Inflammatory macrophage (primary cell): ENCODE measurements around the gene UTP15.

Source experiments
- DNase-seq, 2 donors: peaks; one replicate each; pipeline ENCODE4 v3.0.0-alpha.2; 2020 to 2022
- total RNA-seq, 18 experiments: gene quantifications; one replicate each; lab custom pipeline; 2026; ENCODE audit warnings: mixed read lengths in 6 of 18, inconsistent platforms in 2 of 18; lab: John Stamatoyannopoulos, UW

Gene UTP15, protein sequence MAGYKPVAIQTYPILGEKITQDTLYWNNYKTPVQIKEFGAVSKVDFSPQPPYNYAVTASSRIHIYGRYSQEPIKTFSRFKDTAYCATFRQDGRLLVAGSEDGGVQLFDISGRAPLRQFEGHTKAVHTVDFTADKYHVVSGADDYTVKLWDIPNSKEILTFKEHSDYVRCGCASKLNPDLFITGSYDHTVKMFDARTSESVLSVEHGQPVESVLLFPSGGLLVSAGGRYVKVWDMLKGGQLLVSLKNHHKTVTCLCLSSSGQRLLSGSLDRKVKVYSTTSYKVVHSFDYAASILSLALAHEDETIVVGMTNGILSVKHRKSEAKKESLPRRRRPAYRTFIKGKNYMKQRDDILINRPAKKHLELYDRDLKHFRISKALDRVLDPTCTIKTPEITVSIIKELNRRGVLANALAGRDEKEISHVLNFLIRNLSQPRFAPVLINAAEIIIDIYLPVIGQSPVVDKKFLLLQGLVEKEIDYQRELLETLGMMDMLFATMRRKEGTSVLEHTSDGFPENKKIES
- total RNA-seq, result 3.6 to 30.5 (median 19.5) reads per million in 18 experiments

DNA sequence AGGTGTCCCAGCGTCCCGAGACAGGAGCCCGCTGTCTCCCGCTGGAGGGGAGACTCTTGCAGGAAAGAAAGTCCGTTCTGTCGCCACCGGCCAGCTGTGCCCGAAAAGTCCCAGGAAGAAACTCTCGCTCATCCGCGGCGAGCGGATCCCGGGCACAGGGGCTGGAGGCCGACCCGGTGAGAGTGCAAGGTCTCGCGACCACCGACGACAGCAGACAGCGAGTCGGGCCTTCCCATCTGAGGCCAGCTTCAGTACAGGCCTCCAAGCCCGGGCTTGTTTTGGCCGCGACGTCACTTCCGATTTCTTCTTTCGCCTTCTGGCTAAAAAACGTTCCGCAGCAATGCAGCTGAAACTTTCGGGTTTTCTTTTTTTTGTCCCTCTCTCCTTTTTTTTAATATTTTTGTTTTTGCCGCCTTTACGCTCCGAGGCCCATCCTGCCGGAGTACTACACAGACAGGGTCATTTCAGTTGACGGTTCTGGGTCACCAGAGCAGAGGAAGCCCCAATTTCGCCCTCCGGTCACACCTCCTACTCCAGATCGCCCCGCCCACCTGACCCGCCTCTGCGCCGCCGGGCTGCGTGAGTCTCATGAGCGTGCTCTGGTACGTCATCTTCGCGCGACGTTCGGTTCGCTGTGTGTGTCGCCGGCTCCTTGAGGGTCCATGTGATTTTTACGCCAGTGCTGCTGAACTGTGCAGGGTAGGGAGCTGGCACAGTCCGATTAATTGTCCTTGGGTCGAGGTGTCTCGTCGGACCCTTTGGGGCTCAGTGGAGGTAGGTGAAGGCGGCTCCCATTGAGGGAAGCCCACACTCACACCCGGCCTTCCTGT lies at the start of gene UTP15, which contains the start of gene ANKRA2:
Gene UTP15, plus strand, starts transcription at position 605 of the 830 bp plus-strand sequence. CDS start 1,602 bp downstream, outside the sequence.
Gene ANKRA2, minus strand, starts transcription at position 501 of the 830 bp plus-strand sequence. CDS start 2,758 bp downstream, outside the sequence.
- DNase-seq, result peak; percentile 99 to 100

DNA sequence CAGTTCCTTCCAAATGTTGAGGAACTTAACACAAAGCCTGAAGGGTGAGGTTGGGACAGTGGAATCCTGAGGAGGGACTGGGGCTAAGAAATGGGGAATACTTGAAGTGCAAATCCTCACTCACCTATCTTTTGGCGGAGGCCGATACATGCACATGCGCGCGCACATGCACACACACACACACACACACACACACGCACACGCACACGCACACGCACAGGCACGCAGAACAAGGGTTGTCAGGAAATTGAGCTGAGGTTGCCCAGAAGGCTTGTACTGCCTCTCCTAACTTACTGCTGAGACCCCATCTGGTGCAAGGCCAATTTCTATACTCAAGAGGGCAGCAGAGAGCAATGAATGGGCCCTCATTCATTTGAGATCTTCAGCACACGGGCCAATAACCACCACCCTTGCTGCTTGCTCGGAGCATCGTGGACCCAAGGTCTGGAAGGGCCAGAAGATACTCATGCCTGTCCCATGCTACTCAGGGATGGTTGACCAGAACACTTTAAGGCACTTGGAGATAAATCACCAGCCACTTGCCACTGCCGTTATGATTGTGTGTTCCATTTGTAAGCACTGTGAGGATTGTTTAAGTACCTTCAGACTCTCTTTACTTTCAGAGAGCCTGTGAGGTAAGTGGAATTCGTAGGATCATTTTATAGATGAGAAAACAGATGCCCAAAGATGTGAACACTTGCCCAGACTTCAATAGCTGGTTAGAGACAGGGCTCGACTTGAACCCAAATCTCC lies 45.8 kb upstream of the UTP15 start:
- peak; percentile 73 to 78 for DNase-seq

DNA sequence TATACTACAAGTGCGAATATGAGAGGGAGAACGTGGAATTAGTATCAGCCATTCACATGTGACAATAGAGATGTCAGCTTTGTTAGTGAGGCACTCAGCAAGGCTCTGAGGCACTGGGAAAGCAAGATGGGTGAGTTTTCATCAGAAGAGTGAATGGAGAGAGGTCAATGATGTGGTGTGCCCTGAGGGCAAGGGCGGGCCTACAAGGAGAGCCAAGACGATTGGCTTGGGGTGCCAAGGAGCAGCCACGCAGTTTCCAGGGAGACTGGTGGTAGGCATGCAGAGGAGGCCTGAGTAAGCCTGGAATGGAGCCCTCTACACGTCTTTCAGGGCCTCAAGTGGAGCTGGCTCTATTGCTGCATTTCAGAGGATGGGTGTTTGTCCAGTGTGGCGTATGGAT lies 42.6 kb upstream of the UTP15 start:
- no peak for DNase-seq

GRCh38 chr5:73523861-73524260 lies 41.7 kb upstream of the UTP15 start:
- DNase-seq, result no peak

DNA sequence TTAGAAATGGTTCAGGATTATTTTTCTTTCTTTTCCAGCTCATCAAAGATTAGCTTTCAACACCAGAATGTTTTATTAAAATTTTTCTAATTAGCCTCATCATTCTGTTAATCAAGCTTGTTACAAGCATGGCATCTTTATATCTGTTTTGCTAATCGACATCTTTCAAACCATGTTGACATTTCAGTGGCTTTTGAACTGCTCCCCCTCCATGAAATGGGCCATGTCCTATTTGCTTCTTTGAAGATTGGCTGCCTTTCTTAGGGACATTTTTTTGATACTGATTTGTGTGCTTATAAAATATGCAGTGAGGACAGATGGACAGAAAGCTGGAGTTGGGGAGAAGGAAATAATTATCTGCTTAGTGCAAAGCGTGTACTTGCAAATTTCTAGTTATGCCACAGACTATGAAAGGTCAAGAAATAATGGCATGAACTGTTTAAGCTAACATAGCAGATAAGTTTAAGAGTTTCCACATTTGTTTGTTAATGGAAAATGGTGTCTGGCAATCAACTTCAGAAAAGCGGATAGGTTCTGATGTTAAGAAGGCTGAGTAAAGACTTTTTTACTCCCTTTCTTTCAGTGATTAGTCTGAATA lies 39.8 kb upstream of the UTP15 start:
- DNase-seq, result no peak

DNA sequence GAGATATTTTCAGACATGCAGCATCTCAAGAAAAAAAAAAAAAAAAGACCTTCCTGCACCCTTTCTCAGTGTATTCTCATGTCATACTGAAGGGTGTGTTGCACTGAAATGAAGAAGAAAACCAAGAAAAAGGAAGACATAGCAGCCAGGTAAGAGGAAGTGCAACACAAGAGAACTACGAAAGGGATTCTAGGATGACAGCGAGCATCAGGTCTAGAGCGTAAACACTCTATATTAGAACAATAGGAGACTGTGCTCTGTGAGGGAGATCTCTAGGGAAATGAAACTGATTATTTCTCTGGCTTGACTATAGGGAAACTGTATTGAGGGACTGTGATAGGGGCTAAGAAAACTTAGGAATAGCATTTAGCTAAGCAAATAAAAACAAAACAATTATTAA lies 37.3 kb upstream of the UTP15 start:
- no peak for DNase-seq

- DNase-seq, result no peak
Measured at GRCh38 chr5:73529081-73529480, 36.5 kb upstream of the UTP15 start.

GRCh38 chr5:73531356-73531755 lies 34.2 kb upstream of the UTP15 start:
- no peak for DNase-seq

GRCh38 chr5:73532195-73532594 lies 33.3 kb upstream of the UTP15 start:
- DNase-seq, result no peak

DNA sequence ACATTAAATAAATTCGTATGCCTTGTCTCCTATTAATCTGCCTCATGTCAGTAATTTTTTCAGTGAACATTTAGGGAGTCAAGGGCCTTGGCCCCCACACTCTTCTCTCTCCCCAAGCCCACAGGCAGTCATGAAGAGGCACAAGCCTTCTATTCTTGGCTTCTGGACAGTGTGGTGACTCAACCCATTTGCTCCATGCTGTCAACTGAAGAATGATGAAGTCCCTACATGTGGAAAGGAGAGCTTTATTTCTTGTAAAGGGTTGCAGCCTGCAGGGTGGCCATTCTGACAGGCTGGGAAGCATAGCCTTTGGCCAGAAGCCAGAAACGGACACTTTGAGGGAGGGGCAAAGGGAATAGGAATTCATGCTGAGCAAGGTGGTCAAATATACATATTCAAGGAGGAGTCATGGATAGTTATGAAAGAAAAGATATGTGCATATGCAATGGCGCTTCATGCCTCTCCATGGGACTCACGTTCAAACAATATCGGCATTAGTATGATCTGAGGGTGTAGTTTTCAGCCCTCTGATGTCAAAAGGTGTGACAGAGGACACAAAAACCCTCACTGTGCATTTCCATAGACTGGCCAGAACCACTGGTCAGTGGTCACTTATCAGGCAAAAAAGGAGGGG lies 31.4 kb upstream of the UTP15 start:
- DNase-seq, result no peak

GRCh38 chr5:73534971-73535370 lies 30.6 kb upstream of the UTP15 start:
- no peak for DNase-seq

DNA sequence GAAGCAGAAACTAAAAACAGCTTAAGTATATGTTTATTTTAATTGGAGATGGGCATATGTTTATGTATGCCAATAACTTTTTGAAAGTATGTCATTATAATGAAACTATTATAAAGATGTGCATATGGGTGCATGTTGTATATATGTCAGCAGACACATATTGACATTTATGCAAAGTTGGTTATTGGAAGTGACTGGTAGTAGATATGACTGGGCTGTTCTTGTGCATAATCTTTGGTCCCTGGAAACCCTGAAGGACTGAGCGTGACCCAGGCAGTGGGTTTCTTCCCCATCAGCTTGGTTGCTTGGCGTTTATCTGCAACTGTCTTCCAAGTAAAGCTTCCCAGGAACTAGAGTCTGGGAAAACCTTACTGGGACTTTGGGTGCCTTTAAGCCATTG lies 25.8 kb upstream of the UTP15 start:
- DNase-seq, result no peak

DNA sequence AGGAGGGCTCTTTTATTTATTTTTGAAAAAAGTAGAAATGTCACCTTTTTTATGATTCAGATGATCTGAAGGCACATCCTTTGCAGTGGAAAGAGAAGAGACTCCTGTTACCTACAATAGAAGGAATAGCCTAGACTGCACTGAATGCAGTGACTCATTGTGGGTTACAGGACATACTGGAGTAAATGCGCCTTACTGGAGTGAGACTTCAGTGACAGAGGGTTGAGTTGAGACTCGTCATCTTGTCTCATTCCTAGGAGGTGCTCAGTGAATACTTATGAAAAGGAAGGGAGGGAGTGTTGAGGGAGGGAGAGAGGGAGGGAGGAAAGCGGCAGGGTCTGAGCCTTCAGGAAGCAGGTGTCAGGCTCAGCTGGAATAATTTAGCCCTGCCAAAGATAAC lies 25.4 kb upstream of the UTP15 start:
- DNase-seq, result no peak

DNA sequence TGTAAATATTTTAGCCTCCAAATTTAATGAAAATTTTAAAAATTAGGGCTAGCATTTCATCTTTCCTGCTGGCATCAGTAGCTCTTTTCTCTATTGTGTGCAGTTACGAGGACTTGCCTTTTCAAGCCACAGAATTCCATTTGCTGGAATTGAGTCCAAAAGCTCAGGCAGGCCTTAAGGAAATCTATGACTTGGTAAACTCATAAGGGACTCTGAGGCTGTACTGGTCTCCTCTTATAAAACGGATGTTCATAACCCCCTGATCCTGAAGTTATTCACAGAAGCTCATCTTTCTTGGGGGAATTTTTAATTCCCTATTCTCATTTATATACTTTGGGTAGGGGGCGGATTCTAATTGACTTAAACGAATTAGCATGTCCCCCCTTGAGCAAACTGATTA lies 23.5 kb upstream of the UTP15 start:
- DNase-seq, result no peak

- no peak for DNase-seq
Measured at GRCh38 chr5:73544429-73545402, 20.8 kb upstream of the UTP15 start.

GRCh38 chr5:73545403-73545779 lies 20.2 kb upstream of the UTP15 start:
- DNase-seq, result no peak

DNA sequence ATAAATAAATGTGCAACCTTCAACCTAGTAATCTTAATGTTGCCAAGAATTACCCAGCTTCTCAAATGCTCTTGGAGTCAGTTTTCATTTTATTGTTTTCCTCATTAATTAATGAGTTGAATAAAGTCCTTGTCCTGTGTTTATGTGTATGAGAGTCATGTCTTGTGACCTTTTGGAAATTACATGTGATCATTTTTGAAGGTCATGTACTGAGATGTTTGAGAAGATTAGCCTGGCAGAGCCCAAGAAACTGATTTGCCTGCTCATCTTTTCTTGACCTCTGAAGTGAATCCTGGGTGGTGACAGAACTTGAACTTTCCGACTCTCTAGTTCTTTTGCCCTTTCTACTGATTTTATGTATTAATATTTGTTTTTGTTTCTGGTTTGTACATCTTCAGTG lies 15.5 kb upstream of the UTP15 start:
- DNase-seq, result no peak

DNA sequence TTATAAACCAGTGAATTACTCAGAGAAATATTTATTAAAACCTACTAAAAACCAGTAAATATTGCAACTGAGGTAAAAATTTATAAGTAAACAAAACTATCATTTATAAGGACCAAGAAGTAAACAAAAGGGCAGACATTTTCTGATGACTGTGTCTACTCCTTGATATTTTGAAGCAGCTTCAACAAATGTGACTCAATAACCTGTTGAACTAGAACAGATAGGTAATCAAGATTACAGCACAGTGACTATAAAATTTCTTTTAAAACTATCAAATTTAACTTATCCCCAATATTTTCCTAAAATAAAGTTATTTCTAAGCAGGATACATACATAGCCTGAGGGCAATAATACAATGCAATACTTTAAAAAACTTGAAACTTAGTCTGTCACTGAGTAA lies 12.9 kb upstream of the UTP15 start:
- DNase-seq, result no peak

DNA sequence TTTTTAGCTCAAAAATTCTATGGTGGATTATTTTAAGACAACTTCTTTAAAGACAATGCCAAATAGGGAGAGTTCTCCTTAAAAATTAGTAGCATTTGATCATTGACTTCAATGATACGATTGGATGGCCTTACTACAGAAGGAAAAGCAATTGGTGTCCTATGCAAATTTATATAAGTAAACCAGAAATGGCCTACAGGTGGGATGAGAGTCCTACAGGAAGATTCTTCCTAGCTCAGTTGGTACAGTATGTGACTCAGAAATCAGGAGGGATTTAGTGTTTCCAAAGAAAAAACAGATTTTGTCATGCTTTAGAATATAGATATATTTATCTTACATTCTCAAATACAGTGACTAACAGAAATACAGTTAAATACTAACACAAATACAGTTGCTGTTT lies 6.6 kb upstream of the UTP15 start:
- DNase-seq, result no peak

- DNase-seq, result no peak
Measured at GRCh38 chr5:73564018-73564417, 1.5 kb upstream of the UTP15 start.
